SW 1271 (cell line): ENCODE data around the gene BHLHE23.
"Not testable (repeated sequence)": the region's sequence is repeated elsewhere in the genome, so short reads cannot be mapped to it uniquely, and the experiment has no call there.

ENCODE experiments used
- DNase-seq, 2 experiments: peaks; one replicate each; lab custom pipeline; 2025; lab: John Stamatoyannopoulos, UW

BHLHE23 gene

GRCh38 chr20:62960446-62961309 lies 46.1 kb downstream of the BHLHE23 start:
- not testable (repeated sequence) for DNase-seq

- DNase-seq = no peak
Observed at GRCh38 chr20:62959998-62960436, 46.7 kb downstream of the BHLHE23 start.

- no peak for DNase-seq
Observed at GRCh38 chr20:62959101-62959971, 47.4 kb downstream of the BHLHE23 start.

DNA sequence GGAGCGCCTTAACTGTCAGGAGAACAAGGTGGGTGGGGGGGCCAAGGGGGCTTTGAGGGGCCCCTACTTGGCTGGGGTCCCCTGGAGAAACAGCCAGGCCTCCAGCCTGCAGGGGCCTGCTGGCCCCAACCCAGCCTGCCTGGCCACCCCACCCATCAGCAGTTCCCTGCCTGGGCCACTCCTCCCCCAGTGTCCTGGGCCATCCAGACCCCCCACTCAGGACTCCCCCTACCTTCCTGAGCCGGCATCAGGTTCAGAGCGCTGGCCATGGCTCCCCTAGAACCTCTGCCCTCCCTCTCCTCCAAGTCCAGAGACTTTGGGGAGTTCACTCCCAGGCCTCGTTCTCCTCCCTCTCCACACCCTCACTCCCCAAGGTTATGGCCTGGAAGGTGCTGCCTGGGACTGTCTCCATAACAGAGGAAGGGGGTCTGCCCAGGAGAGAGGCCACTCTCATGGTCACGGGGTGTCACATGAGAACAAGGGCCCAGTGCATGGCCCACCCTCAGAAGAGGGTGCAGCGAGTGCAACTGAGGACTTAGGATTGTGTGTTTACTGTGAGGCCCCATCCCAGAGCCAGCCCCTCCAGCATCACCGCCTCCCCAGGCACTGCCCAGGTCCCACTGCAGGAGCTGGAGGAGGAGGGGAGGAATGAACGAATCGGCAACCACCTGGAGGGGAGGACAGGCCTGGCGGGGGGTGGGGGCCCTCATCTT lies 48.2 kb downstream of the BHLHE23 start:
- no peak for DNase-seq

- DNase-seq = no peak
Observed at GRCh38 chr20:62957136-62958117, 49.3 kb downstream of the BHLHE23 start.

DNA sequence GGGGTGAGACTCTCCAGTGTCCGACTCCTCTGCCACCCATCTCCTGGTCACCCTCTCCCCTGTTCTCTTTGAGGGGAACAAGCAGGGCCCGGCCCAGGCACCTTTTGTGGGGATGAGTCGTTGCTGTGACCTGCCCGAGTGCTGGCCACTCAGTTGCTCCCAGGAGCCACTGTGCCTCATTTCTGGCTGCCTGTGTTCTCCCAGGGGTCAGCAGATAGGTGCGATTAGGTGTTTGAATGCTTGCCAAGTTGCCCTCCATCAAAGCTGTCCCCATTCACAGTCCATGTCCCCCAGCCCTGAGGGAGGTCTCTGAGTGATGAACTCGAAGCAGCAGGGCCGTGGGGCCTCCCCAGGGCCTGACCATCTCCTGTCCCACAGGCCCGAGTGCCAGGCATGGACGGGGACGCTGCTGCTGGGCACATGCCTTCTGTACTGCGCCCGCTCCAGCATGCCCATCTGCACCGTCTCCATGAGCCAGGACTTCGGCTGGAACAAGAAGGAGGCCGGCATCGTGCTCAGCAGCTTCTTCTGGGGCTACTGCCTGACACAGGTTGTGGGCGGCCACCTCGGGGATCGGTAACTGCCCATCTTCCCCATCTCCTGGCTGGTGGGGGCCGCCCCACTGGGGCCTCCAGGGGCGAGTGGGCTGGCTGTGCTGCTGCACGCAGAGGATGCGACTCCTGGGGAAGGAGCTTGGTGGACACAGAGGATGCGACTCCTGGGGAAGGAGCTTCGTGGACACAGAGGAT lies 50.2 kb downstream of the BHLHE23 start:
- no peak for DNase-seq
